Vagina (tissue), 2 donors: ENCODE measurements around the gene RPS19BP1.

Experiments
- POLR2A ChIP-seq, 2 donors: fragments of 450-650 bp; IDR thresholded peaks; one replicate each; pipeline ENCODE4 v1.6.1; 2017; ENCODE audit warnings: antibody characterized with exemption in 2 of 2, mild to moderate bottlenecking in 2 of 2, moderate library complexity in 2 of 2
- POLR2AphosphoS5 ChIP-seq, 2 donors: sonication (generic); formaldehyde crosslinking; IDR thresholded peaks; one replicate each; pipeline ENCODE4 v1.9.0; 2017; ENCODE audit warnings: antibody characterized with exemption in 2 of 2, mild to moderate bottlenecking in 2 of 2, low read depth in 1 of 2; ENCODE audit not compliant: insufficient read depth in 1 of 2

DNA sequence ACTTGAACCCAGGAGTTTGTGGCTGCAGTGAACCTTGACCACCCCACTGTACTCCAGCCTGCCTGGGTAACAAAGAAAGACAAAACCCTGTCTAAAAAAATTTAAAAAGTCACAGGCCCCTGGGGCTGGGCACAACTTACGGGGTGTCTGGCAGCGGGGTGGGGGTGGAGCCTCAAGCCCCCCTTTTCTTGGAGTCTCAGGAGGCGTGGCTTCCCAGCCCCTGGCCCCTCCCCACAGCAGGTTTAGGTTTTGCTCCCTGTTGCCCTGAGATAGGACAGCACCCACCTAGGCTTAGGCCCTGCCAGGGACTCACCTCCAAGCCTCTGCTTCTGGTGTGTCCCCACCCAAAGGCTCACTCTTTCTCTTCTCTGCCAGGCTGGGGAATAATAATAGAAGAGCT, 53.3 kb downstream of the RPS19BP1 start:
- no peak for TF ChIP-seq POLR2AphosphoS5 (IDR thresholded peaks at IDR 0.05; ENCODE audit: insufficient read depth in 1 of 2, low read depth in 1 of 2)
- TF ChIP-seq POLR2A (IDR thresholded peaks at IDR 0.05) = no peak
